ENCODE data around the gene ITK. TPM values are rescaled to one million over a fixed set of nuclear protein-coding genes. Genes with fewer than 3 reads are reported as not detected.
"Not testable (repeated sequence)": the region's sequence is repeated elsewhere in the genome, so short reads cannot be mapped to it uniquely, and the experiment has no call there.

Gene ITK
- total RNA-seq, 5 donors from 2014 or later (not counting 1 experiment from before 2014, with no cell fraction given): 286 to 466 (median 338) TPM

- POLR2A ChIA-PET: interaction anchor here in 1 of 2 donors (0.6 to 0.8 kb wide), 3 partner anchors 9 to 40 kb away, joined by 3 to 5 read pairs (median 4); no protein-coding TSS in a partner anchor
- Mint-ChIP-seq H3K4me1 (peaks cover 63 to 73% (median 69%) of the 10 kb centered on the region in 3 donors), H3K36me3 (peaks cover 59% of the 10 kb centered on the region), H3K27me3 (no peaks in the 10 kb centered on the region), H3K27ac (peak overlapping the region; percentile 81), H3K4me3 (no peak overlapping the region), H3K9me3 (no peaks in the 10 kb centered on the region)
- Histone ChIP-seq H3K9me3 (no peaks in the 10 kb centered on the region), H3K27me3 (replicated peaks in 1 of 2; ENCODE audit: control insufficient read depth in 2 of 2, extremely low read depth in 1 of 2, insufficient read depth in 2 of 2, low read length in 1 of 2) (no peaks in the 10 kb centered on the region), H3K4me3 (ENCODE audit: control insufficient read depth in 1 of 2, extremely low read depth in 1 of 2, low read length in 1 of 2) (no peak overlapping the region), H3K4me1 (ENCODE audit: control insufficient read depth in 1 of 2, extremely low read depth in 1 of 2, insufficient read depth in 2 of 2, low read length in 2 of 2) (peaks cover 16 to 28% of the 10 kb centered on the region in 2 experiments), H3K27ac (ENCODE audit: low read length) (peak overlapping the region; percentile 42), H3K36me3 (ENCODE audit: control insufficient read depth in 2 of 2, extremely low read depth in 1 of 2, insufficient read depth in 1 of 2, low read length in 1 of 2) (peaks cover 7 to 91% of the 10 kb centered on the region in 2 donors)
- CTCF ChIA-PET: interaction anchor here (0.9 to 1.4 kb wide), 3 partner anchors 20 to 81 kb away, joined by 3 to 4 read pairs (median 3); no protein-coding TSS in a partner anchor
- ATAC-seq (replicated peaks in 1 of 4) (no peak), DNase-seq (no peak)
Observed at GRCh38 chr5:157230610-157231009, 50.0 kb downstream of the ITK start.

GRCh38 chr5:157232706-157233105, 52.1 kb downstream of the ITK start:
- Mint-ChIP-seq H3K4me1 (peaks cover 63 to 66% (median 65%) of the 10 kb centered on the region in 3 donors), H3K27me3 (no peaks in the 10 kb centered on the region), H3K36me3 (peaks cover 58% of the 10 kb centered on the region), H3K9me3 (no peaks in the 10 kb centered on the region), H3K4me3 (peak overlapping the region in 1 of 3 donors; percentile 57), H3K27ac (peak overlapping the region; percentile 83 to 85)
- no peaks in the 10 kb centered on the region for H3K27me3 ChIP-seq (replicated peaks in 1 of 2; ENCODE audit: control insufficient read depth in 2 of 2, extremely low read depth in 1 of 2, insufficient read depth in 2 of 2, low read length in 1 of 2)
- peak overlapping the region; percentile 70 for H3K27ac ChIP-seq (ENCODE audit: low read length)
- ChIA-PET POLR2A (interaction anchor here in 1 of 2 donors (0.6 kb wide), 1 partner anchor 11 kb away, joined by 4 read pairs; no protein-coding TSS in a partner anchor), CTCF (interaction anchor here in 1 of 2 donors (0.8 kb wide), 1 partner anchor 83 kb away, joined by 3 read pairs; no protein-coding TSS in a partner anchor)
- 78% methylated on average over 5 of the region's 6 CpGs for WGBS (ENCODE audit: insufficient coverage)
- H3K36me3 ChIP-seq (ENCODE audit: control insufficient read depth in 2 of 2, extremely low read depth in 1 of 2, insufficient read depth in 1 of 2, low read length in 1 of 2): peaks cover 6 to 95% of the 10 kb centered on the region in 2 donors
- ATAC-seq (replicated peaks in 1 of 4) (no peak), DNase-seq (no peak)
- H3K9me3 ChIP-seq: no peaks in the 10 kb centered on the region
- H3K4me3 ChIP-seq (ENCODE audit: control insufficient read depth in 1 of 2, extremely low read depth in 1 of 2, low read length in 1 of 2): no peak overlapping the region
- peaks cover 11 to 17% of the 10 kb centered on the region in 2 experiments for H3K4me1 ChIP-seq (ENCODE audit: control insufficient read depth in 1 of 2, extremely low read depth in 1 of 2, insufficient read depth in 2 of 2, low read length in 2 of 2)

- H3K27me3 Mint-ChIP-seq: no peaks in the 10 kb centered on the region
- ChIA-PET POLR2A (interaction anchor here in 1 of 2 donors (0.6 kb wide), 1 partner anchor 28 kb away, joined by 5 read pairs; no protein-coding TSS in a partner anchor), CTCF (interaction anchor here in 1 of 2 donors (0.8 kb wide), 1 partner anchor 83 kb away, joined by 3 read pairs; no protein-coding TSS in a partner anchor)
- H3K4me3 ChIP-seq (ENCODE audit: control insufficient read depth in 1 of 2, extremely low read depth in 1 of 2, low read length in 1 of 2): no peak overlapping the region
- H3K4me1 ChIP-seq (ENCODE audit: control insufficient read depth in 1 of 2, extremely low read depth in 1 of 2, insufficient read depth in 2 of 2, low read length in 2 of 2): peaks cover 11 to 17% of the 10 kb centered on the region in 2 experiments
- peak overlapping the region; percentile 70 for H3K27ac ChIP-seq (ENCODE audit: low read length)
- DNase-seq (peak in 10 of 35 experiments; percentile 16 to 79 (median 29)), ATAC-seq (replicated peaks in 1 of 4) (peak; percentile 77 to 97 (median 82))
- peak overlapping the region; percentile 83 to 85 for H3K27ac Mint-ChIP-seq
- H3K4me1 Mint-ChIP-seq: peaks cover 67 to 71% (median 67%) of the 10 kb centered on the region in 3 donors
- H3K9me3 Mint-ChIP-seq: no peaks in the 10 kb centered on the region
- peaks cover 8 to 96% of the 10 kb centered on the region in 2 donors for H3K36me3 ChIP-seq (ENCODE audit: control insufficient read depth in 2 of 2, extremely low read depth in 1 of 2, insufficient read depth in 1 of 2, low read length in 1 of 2)
- H3K27me3 ChIP-seq (replicated peaks in 1 of 2; ENCODE audit: control insufficient read depth in 2 of 2, extremely low read depth in 1 of 2, insufficient read depth in 2 of 2, low read length in 1 of 2): no peaks in the 10 kb centered on the region
- H3K36me3 Mint-ChIP-seq: peaks cover 64% of the 10 kb centered on the region
- no CpG with 5 or more reads among the region's 3 CpGs for WGBS (ENCODE audit: insufficient coverage)
- peak overlapping the region in 1 of 3 donors; percentile 57 for H3K4me3 Mint-ChIP-seq
- H3K9me3 ChIP-seq: no peaks in the 10 kb centered on the region
Observed at GRCh38 chr5:157233515-157233914, 52.9 kb downstream of the ITK start.

DNA sequence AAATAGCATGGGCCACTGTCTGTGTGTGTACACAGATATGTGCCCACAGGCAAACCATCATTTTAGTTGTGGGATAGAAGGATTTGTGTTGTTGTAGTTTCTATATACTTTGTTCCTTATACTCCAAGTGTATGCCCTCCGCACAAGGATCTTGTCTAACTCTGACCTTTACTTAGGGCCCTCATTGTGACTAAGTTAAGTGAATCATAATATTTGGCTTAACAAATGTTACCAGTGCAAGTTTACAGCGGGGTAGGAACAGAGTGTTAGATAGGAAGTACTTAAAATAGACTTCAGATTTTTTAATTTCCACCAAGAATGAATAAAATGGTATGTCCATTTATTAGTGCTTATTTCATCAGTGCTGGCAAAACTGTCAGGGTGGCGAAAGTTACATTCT, 55.8 kb downstream of the ITK start:
- Mint-ChIP-seq H3K27me3 (no peaks in the 10 kb centered on the region), H3K4me1 (peaks cover 60 to 72% (median 67%) of the 10 kb centered on the region in 3 donors), H3K36me3 (peaks cover 76% of the 10 kb centered on the region), H3K9me3 (no peaks in the 10 kb centered on the region), H3K4me3 (no peak overlapping the region), H3K27ac (peak overlapping the region; percentile 59 to 75)
- ChIA-PET POLR2A (interaction anchor here in 1 of 2 donors (0.7 kb wide), 3 partner anchors 9 to 50 kb away, joined by 3 to 5 read pairs (median 4); no protein-coding TSS in a partner anchor), CTCF (interaction anchor here in 1 of 2 donors (0.6 kb wide), 1 partner anchor 88 kb away, joined by 3 read pairs; no protein-coding TSS in a partner anchor)
- Histone ChIP-seq H3K36me3 (ENCODE audit: control insufficient read depth in 2 of 2, extremely low read depth in 1 of 2, insufficient read depth in 1 of 2, low read length in 1 of 2) (peaks cover 18 to 97% of the 10 kb centered on the region in 2 donors), H3K4me1 (ENCODE audit: control insufficient read depth in 1 of 2, extremely low read depth in 1 of 2, insufficient read depth in 2 of 2, low read length in 2 of 2) (peaks cover 11 to 17% of the 10 kb centered on the region in 2 experiments), H3K27me3 (replicated peaks in 1 of 2; ENCODE audit: control insufficient read depth in 2 of 2, extremely low read depth in 1 of 2, insufficient read depth in 2 of 2, low read length in 1 of 2) (no peaks in the 10 kb centered on the region), H3K4me3 (ENCODE audit: control insufficient read depth in 1 of 2, extremely low read depth in 1 of 2, low read length in 1 of 2) (no peak overlapping the region), H3K9me3 (no peaks in the 10 kb centered on the region), H3K27ac (ENCODE audit: low read length) (peak overlapping the region; percentile 32)
- no CpG with 5 or more reads among the region's 3 CpGs for WGBS (ENCODE audit: insufficient coverage)
- DNase-seq (no peak), ATAC-seq (replicated peaks in 1 of 4) (no peak)

- H3K9me3 ChIP-seq: no peaks in the 10 kb centered on the region
- Mint-ChIP-seq H3K4me3 (no peak overlapping the region), H3K27ac (peak overlapping the region; percentile 63 to 92), H3K36me3 (peaks cover 82% of the 10 kb centered on the region), H3K9me3 (no peaks in the 10 kb centered on the region), H3K27me3 (no peaks in the 10 kb centered on the region), H3K4me1 (peaks cover 49 to 72% (median 65%) of the 10 kb centered on the region in 3 donors)
- peaks cover 4 to 28% of the 10 kb centered on the region in 2 experiments for H3K4me1 ChIP-seq (ENCODE audit: control insufficient read depth in 1 of 2, extremely low read depth in 1 of 2, insufficient read depth in 2 of 2, low read length in 2 of 2)
- ChIA-PET POLR2A (interaction anchor here (0.6 to 1.1 kb wide), 5 partner anchors 22 to 646 kb away, joined by 3 to 6 read pairs (median 5); no protein-coding TSS in a partner anchor), CTCF (interaction anchor here (0.7 to 1.4 kb wide), 4 partner anchors 8 to 502 kb away, joined by 3 to 5 read pairs (median 3); no protein-coding TSS in a partner anchor)
- no peaks in the 10 kb centered on the region for H3K27me3 ChIP-seq (replicated peaks in 1 of 2; ENCODE audit: control insufficient read depth in 2 of 2, extremely low read depth in 1 of 2, insufficient read depth in 2 of 2, low read length in 1 of 2)
- DNase-seq: no peak
- peaks cover 33 to 100% of the 10 kb centered on the region in 2 donors for H3K36me3 ChIP-seq (ENCODE audit: control insufficient read depth in 2 of 2, extremely low read depth in 1 of 2, insufficient read depth in 1 of 2, low read length in 1 of 2)
- ATAC-seq (replicated peaks in 1 of 4): no peak
- no peak overlapping the region for H3K4me3 ChIP-seq (ENCODE audit: control insufficient read depth in 1 of 2, extremely low read depth in 1 of 2, low read length in 1 of 2)
- WGBS (ENCODE audit: insufficient coverage): 94% methylated on average over 3 of the region's 4 CpGs
- no peak overlapping the region for H3K27ac ChIP-seq (ENCODE audit: low read length)
Observed at GRCh38 chr5:157241483-157241882, 60.8 kb downstream of the ITK start.

- H3K4me1 Mint-ChIP-seq: peaks cover 65 to 82% (median 79%) of the 10 kb centered on the region in 3 donors
- peaks cover 86% of the 10 kb centered on the region for H3K36me3 Mint-ChIP-seq
- peak overlapping the region; percentile 89 to 92 for H3K27ac Mint-ChIP-seq
- H3K4me3 ChIP-seq (ENCODE audit: control insufficient read depth in 1 of 2, extremely low read depth in 1 of 2, low read length in 1 of 2); H3K9me3 ChIP-seq; H3K27me3 Mint-ChIP-seq; H3K9me3 Mint-ChIP-seq; H3K27me3 ChIP-seq (replicated peaks in 1 of 2; ENCODE audit: control insufficient read depth in 2 of 2, extremely low read depth in 1 of 2, insufficient read depth in 2 of 2, low read length in 1 of 2); ATAC-seq (replicated peaks in 1 of 4); H3K4me3 Mint-ChIP-seq; DNase-seq; POLR2A ChIA-PET: not testable (repeated sequence)
- Histone ChIP-seq H3K27ac (ENCODE audit: low read length) (peak overlapping the region; percentile 80), H3K36me3 (ENCODE audit: control insufficient read depth in 2 of 2, extremely low read depth in 1 of 2, insufficient read depth in 1 of 2, low read length in 1 of 2) (peaks cover 23 to 99% of the 10 kb centered on the region in 2 donors), H3K4me1 (ENCODE audit: control insufficient read depth in 1 of 2, extremely low read depth in 1 of 2, insufficient read depth in 2 of 2, low read length in 2 of 2) (peaks cover 32 to 55% of the 10 kb centered on the region in 2 experiments)
- no CpG with 5 or more reads among the region's 7 CpGs for WGBS (ENCODE audit: insufficient coverage)
- CTCF ChIA-PET: interaction anchor here in 1 of 2 donors (0.7 kb wide), 1 partner anchor 8 kb away, joined by 8 read pairs; no protein-coding TSS in a partner anchor
Observed at GRCh38 chr5:157244704-157245103, 64.1 kb downstream of the ITK start.
